Measurements from ENCODE around the gene AURKAIP1.
A peak's percentile ranks its signal among the peaks of the same experiment; 100 is the strongest.
"Not testable (repeated sequence)": the region's sequence is repeated elsewhere in the genome, so short reads cannot be mapped to it uniquely, and the experiment has no call there.

The AURKAIP1 gene

GRCh38 chr1:1406101-1406820 lies 31.3 kb upstream of the AURKAIP1 start:
- no peak for DNase-seq

DNA sequence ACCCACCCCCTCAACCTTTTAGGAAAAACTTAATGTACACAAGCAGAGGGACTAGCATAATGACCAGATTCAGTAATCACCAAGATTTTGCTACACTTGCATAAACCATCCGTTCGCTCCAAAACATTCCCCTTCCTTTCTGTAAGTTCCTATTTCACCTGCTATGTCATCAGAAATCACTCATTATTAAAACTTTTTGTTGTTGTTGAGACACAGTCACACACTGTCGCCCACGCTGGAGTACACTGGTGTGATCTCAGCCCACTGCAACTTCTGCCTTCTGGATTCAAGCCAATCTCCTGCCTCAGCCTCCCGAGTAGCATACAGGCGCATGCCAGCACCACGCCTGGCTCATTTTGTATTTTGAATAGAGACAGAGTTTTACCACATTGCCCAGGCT lies 28.6 kb upstream of the AURKAIP1 start:
- no peak for DNase-seq

- not testable (repeated sequence) for DNase-seq
Observed at GRCh38 chr1:1402901-1403392, 27.9 kb upstream of the AURKAIP1 start.

GRCh38 chr1:1402072-1402900 lies 27.3 kb upstream of the AURKAIP1 start:
- DNase-seq, result peak; percentile 13

- DNase-seq, result no peak
Observed at GRCh38 chr1:1401457-1402010, 26.5 kb upstream of the AURKAIP1 start.

- no peak for DNase-seq
Observed at GRCh38 chr1:1400576-1401456, 25.8 kb upstream of the AURKAIP1 start.

GRCh38 chr1:1399872-1400575 lies 25.0 kb upstream of the AURKAIP1 start:
- no peak for DNase-seq

- peak; percentile 92 for DNase-seq
Observed at GRCh38 chr1:1399187-1399871, 24.3 kb upstream of the AURKAIP1 start, which contains the start of gene CCNL2. CCNL2 (minus strand) TSS chr1:1399335; CDS start chr1:1399306, 29 bp downstream.

GRCh38 chr1:1398677-1399186 lies 23.7 kb upstream of the AURKAIP1 start:
- DNase-seq, result no peak

DNA sequence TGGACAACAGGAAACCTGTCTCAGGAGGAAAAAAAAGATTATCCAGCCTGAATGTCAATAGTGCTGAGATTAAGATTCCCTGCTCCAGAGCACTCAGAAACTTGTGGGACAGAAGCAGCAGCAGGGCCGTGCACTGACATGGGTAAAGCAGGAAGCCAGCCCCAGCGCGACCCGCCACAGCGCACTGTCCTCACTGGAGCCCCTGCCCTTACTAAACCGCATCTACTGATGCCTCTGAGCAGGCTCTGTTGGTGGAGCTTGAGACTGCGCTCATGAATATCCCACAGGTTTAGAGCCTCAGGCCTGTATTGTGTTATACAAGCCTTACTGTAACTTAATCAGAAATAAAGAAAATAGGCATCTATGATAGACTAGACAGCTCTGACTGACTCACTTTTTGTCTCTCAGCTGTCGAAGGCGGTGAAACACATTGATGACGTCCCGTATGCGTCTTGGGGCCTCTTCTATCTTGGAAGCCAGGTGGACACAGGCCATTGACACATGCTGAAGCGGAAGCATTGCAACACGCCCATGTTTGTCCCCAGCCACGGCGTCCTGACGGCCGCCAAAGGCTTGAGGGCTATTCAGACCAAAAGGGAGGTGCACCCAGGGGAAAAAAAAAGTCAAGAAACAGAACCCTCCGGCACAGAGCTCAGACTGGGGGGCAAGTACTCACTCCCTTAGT lies 23.0 kb upstream of the AURKAIP1 start:
- DNase-seq, result no peak

- DNase-seq, result no peak
Observed at GRCh38 chr1:1395166-1395565, 20.2 kb upstream of the AURKAIP1 start.

- no peak for DNase-seq
Observed at GRCh38 chr1:1394116-1394515, 19.1 kb upstream of the AURKAIP1 start.

- no peak for DNase-seq
Observed at GRCh38 chr1:1393428-1393827, 18.4 kb upstream of the AURKAIP1 start.

GRCh38 chr1:1393014-1393413 lies 18.0 kb upstream of the AURKAIP1 start:
- no peak for DNase-seq

DNA sequence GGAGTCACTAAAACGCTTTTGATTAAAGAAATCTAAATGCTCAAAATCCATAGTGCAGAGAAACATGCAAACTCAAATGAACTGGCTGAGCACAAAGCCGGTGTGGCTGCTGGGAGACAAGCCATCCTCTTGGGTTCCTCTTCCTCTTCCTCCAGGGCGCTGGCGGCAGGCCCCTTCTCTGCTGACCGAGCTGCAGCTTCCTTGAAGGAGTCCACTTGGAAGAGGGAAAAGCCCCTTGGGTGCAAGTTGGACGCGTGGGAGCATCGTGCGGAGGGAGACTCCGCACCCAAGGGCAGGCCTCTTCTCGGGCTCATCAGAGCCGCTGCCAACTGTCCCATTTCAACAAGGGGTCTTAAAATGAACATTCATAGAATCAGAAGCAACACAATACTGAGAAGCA lies 16.2 kb upstream of the AURKAIP1 start:
- DNase-seq, result no peak

GRCh38 chr1:1390675-1391074 lies 15.7 kb upstream of the AURKAIP1 start:
- no peak for DNase-seq

DNA sequence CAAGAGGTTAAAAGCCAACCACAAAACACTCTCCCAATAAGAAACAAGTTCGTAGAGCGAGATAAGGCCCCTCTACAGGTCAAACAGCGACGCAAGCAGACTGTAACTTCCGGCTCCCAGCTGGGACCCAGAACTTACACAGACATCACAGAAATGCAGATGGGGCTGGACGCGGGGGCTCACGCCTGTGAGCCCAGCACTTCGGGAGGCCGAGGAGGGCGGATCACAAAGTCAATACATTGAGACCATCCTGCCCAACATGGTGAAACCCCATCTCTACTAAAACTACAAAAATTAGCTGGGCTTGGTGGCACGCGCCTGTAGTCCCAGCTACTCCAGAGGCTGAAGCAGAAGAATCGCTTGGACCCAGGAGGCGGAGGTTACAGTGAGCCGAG lies 13.1 kb upstream of the AURKAIP1 start:
- no peak for DNase-seq

DNA sequence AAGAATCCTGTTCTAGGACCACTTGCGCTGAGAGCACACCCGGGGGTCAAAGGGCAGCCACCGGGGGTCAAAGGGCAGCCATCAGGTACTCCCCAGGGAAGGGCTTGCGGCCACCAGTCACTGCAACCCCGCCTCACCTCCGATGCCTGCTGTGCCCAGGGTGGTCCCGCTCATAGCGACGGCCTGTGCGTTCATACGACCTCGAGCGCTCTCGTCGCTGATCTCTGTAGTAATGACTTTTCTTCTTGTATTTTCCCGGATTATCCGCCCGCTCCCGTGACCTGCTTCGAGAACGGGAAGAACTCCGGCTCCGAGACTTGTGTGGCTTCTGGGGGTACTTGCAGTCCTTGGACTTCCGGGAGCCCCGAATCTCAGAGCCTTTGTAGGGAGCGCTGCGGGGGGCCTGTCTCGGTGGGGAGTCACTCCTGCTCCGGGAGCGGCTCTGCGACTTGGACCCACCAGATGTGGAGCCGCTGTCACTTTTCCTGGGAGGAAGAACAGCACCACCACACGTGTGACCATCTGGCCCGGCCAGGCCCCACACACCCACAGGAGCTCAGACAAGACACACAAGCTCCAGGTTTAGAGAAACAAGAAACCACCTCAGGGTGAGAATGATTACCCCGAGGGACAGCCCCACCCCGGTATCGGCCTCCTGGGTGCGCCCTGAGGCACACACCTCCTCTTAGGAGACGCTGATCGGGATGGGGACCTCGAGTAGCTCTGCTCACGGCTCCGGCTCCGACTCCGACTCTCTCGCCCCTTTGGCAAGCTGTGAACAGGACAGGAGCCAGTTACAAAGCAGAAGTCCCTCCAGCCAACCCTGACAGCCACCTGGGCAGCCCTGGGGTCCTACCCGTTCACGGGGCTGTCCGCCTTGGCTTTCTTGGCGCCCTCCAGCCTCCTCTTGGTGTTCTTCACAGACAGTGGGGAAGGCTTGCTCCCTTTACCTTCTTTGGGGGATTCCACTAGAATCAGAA lies 12.4 kb upstream of the AURKAIP1 start:
- no peak for DNase-seq

- no peak for DNase-seq
Observed at GRCh38 chr1:1385931-1386330, 10.9 kb upstream of the AURKAIP1 start.

Data from NCI-H1048 (cell line).